Measurements from ENCODE around the gene SH2D6.

Gene SH2D6

GRCh38 chr2:85440729-85441128 is 22.2 kb downstream of the SH2D6 start:
- no peak for DNase-seq

- DNase-seq, result peak in 1 of 2 donors; percentile 30
These were observed 23.4 kb downstream of the SH2D6 start for GRCh38 chr2:85441864-85442263.

GRCh38 chr2:85444629-85445172 is 26.2 kb downstream of the SH2D6 start:
- DNase-seq, result no peak

- DNase-seq, result no peak
These were observed 27.1 kb downstream of the SH2D6 start for GRCh38 chr2:85445316-85446295.

- no peak for DNase-seq
These were observed 28.0 kb downstream of the SH2D6 start for GRCh38 chr2:85446296-85447221.

- DNase-seq, result no peak
These were observed 28.7 kb downstream of the SH2D6 start for GRCh38 chr2:85447222-85447585.

GRCh38 chr2:85448461-85449213 is 30.1 kb downstream of the SH2D6 start:
- DNase-seq, result no peak

- no peak for DNase-seq
These were observed 30.7 kb downstream of the SH2D6 start for GRCh38 chr2:85449214-85449588.

- no peak for DNase-seq
These were observed 33.7 kb downstream of the SH2D6 start for GRCh38 chr2:85452237-85452636.

- DNase-seq, result no peak
These were observed 35.1 kb downstream of the SH2D6 start for GRCh38 chr2:85453571-85453970.

GRCh38 chr2:85455552-85456090 is 37.1 kb downstream of the SH2D6 start:
- no peak for DNase-seq

GRCh38 chr2:85457043-85457442 is 38.5 kb downstream of the SH2D6 start:
- no peak for DNase-seq

- DNase-seq, result no peak
These were observed 39.4 kb downstream of the SH2D6 start for GRCh38 chr2:85457877-85458316.

- no peak for DNase-seq
These were observed 40.4 kb downstream of the SH2D6 start for GRCh38 chr2:85458601-85459563.

GRCh38 chr2:85459771-85460170 is 41.3 kb downstream of the SH2D6 start:
- no peak for DNase-seq

GRCh38 chr2:85462322-85462721 is 43.8 kb downstream of the SH2D6 start:
- DNase-seq, result no peak

GRCh38 chr2:85468096-85468703 is 49.7 kb downstream of the SH2D6 start:
- no peak for DNase-seq

GRCh38 chr2:85468704-85469349 is 50.3 kb downstream of the SH2D6 start:
- no peak for DNase-seq

- DNase-seq, result no peak
These were observed 52.6 kb downstream of the SH2D6 start for GRCh38 chr2:85470850-85471800.
